Endothelial cell of umbilical vein (primary cell): Measurements from ENCODE around the gene STXBP2. TPM values are rescaled to one million over a fixed set of nuclear protein-coding genes. Genes with fewer than 3 reads are reported as not detected.

Source experiments
- BruUV-seq: library from RNA; stranded (reverse); fragments of 400-500 nt; replicated peaks from 2 replicates; lab custom pipeline; 2021; lab: Mats Ljungman, UMichigan
- CTCF ChIA-PET: fragments of 300-600, 350-600 bp; sonication (Branson Sonifier 250); formaldehyde crosslinking; loops from one replicate; lab custom pipeline; 2021; ENCODE audit warnings: antibody characterized with exemption, inconsistent platforms; lab: Charles Lee
- POLR2A ChIA-PET: fragments of 300-600, 350-600 bp; sonication (Branson Sonifier 250); formaldehyde crosslinking; loops from one replicate; lab custom pipeline; 2021; ENCODE audit warnings: antibody characterized with exemption, inconsistent platforms; lab: Charles Lee
- DNase-seq: peaks from one replicate; pipeline ENCODE4 v3.0.0-alpha.2; 2011; ENCODE audit warnings: low read depth, low spot score
- FAIRE-seq: peaks from 2 replicates; lab custom pipeline; 2011; peaks lifted over from hg19 to GRCh38; lab: Jason Lieb, UNC
- H2AFZ ChIP-seq: 2 replicates; pipeline ENCODE4 v1.6.0; 2012; ENCODE audit warnings: low read depth, low read length, control low read depth, inconsistent platforms
- H3K27ac ChIP-seq: 2 replicates; pipeline ENCODE4 v1.5.1; 2011; ENCODE audit warnings: low read depth, mild to moderate bottlenecking, control low read depth, low read length, moderate library complexity; ENCODE audit not compliant: insufficient read depth
- H3K27me3 ChIP-seq, 2 experiments: 2 replicates each; pipeline versions ENCODE4 v1.6.0 to v1.6.1; 2011; ENCODE audit warnings: low read length in 2 of 2, mixed read lengths in 1 of 2; ENCODE audit not compliant: control insufficient read depth in 2 of 2, insufficient read depth in 2 of 2
- H3K36me3 ChIP-seq, 2 experiments: 2 replicates in 1 of 2; 3 replicates in 1 of 2; pipeline ENCODE4 v1.5.1; 2011; ENCODE audit warnings: low read length in 2 of 2, mild to moderate bottlenecking in 1 of 2, moderate library complexity in 1 of 2; ENCODE audit not compliant: control insufficient read depth in 2 of 2, insufficient read depth in 2 of 2; ENCODE audit errors: extremely low read depth in 1 of 2
- H3K4me1 ChIP-seq: 3 replicates; pipeline ENCODE4 v1.5.1; 2011; ENCODE audit warnings: mild to moderate bottlenecking, low read length; ENCODE audit not compliant: control insufficient read depth, insufficient read depth; ENCODE audit errors: extremely low read depth
- H3K4me2 ChIP-seq: 2 replicates; pipeline ENCODE4 v1.6.1; 2011; ENCODE audit warnings: low read length, control low read depth, mixed read lengths; ENCODE audit not compliant: insufficient read depth
- H3K4me3 ChIP-seq, 3 experiments: fragments of 200-600 bp in 1 of 3; sonication (generic), shearing (Covaris generic) in 1 of 3; replicated peaks in 1 of 3; 2 replicates each; pipeline ENCODE4 v1.5.1; 2011 to 2016; ENCODE audit warnings: control low read depth in 3 of 3, low read length in 3 of 3, mild to moderate bottlenecking in 2 of 3, inconsistent platforms in 1 of 3, low read depth in 1 of 3, moderate library complexity in 1 of 3; ENCODE audit not compliant: insufficient read depth in 1 of 3
- H3K79me2 ChIP-seq: 2 replicates; pipeline ENCODE4 v1.6.0; 2012; ENCODE audit warnings: low read length, inconsistent platforms; ENCODE audit not compliant: control insufficient read depth, insufficient read depth
- H3K9ac ChIP-seq: replicated peaks from 2 replicates; pipeline ENCODE3; 2011; ENCODE audit warnings: low read length, control low read depth; ENCODE audit not compliant: insufficient read depth; ENCODE audit errors: extremely low read depth
- H3K9me1 ChIP-seq: replicated peaks from 3 replicates; pipeline ENCODE4 v1.6.0; 2011; ENCODE audit warnings: mild to moderate bottlenecking, low read length; ENCODE audit not compliant: control insufficient read depth, insufficient read depth; ENCODE audit errors: extremely low read depth
- H3K9me3 ChIP-seq: replicated peaks from 2 replicates; pipeline ENCODE4 v1.5.1; 2012; ENCODE audit warnings: low read length, inconsistent platforms; ENCODE audit not compliant: control insufficient read depth, insufficient read depth
- H4K20me1 ChIP-seq: replicated peaks from 2 replicates; pipeline ENCODE3; 2011; ENCODE audit warnings: mild to moderate bottlenecking, low read length; ENCODE audit not compliant: control insufficient read depth, insufficient read depth; ENCODE audit errors: extremely low read depth
- CTCF ChIP-seq, 2 donors: IDR thresholded peaks; 1 replicate in 1 of 2; 2 replicates in 1 of 2; pipeline ENCODE4 v1.5.1; 2011; ENCODE audit warnings: low read length in 2 of 2, mild to moderate bottlenecking in 2 of 2, moderate library complexity in 2 of 2, control low read depth in 1 of 2, inconsistent platforms in 1 of 2, low read depth in 1 of 2; ENCODE audit not compliant: insufficient read depth in 1 of 2; ENCODE audit errors: extremely low read depth in 1 of 2
- EZH2 ChIP-seq: IDR thresholded peaks from 2 replicates; pipeline ENCODE4 v1.6.1; 2012; ENCODE audit warnings: borderline replicate concordance, low read depth, mild to moderate bottlenecking, moderate library complexity, low read length, inconsistent platforms; ENCODE audit not compliant: severe bottlenecking
- FOS ChIP-seq: IDR thresholded peaks from 2 replicates; pipeline ENCODE4 v1.6.1; 2011; ENCODE audit warnings: mild to moderate bottlenecking, low read length, moderate library complexity, borderline replicate concordance; ENCODE audit not compliant: insufficient read depth
- GATA2 ChIP-seq: IDR thresholded peaks from 2 replicates; pipeline ENCODE4 v1.7.0; 2011; ENCODE audit warnings: low read depth, mild to moderate bottlenecking, moderate library complexity, mixed read lengths, low read length; ENCODE audit not compliant: insufficient read length, insufficient read depth
- JUN ChIP-seq: IDR thresholded peaks from 2 replicates; pipeline ENCODE4 v1.6.1; 2011; ENCODE audit warnings: borderline replicate concordance, low read depth; ENCODE audit not compliant: insufficient read length, insufficient read depth
- MAX ChIP-seq: IDR thresholded peaks from 2 replicates; pipeline ENCODE4 v1.6.1; 2011; ENCODE audit not compliant: insufficient read depth, insufficient read length
- MYC ChIP-seq: IDR thresholded peaks from one replicate; pipeline ENCODE4 v1.6.1; 2011; ENCODE audit warnings: mild to moderate bottlenecking, low read depth, low read length
- POLR2A ChIP-seq: IDR thresholded peaks from 2 replicates; pipeline ENCODE4 v1.6.1; 2012; ENCODE audit warnings: low read depth, mild to moderate bottlenecking, control low read depth, low read length
- POLR2AphosphoS5 ChIP-seq: IDR thresholded peaks from 2 replicates; pipeline ENCODE4 v1.6.1; 2012; ENCODE audit warnings: low read depth, mild to moderate bottlenecking, control low read depth, low read length, moderate library complexity; ENCODE audit not compliant: insufficient read depth
- dilution Hi-C: fragments of 300-500 bp; cut with MboI; formaldehyde crosslinking; loops from one replicate; pipeline ENCODE4 v1.15.0; 2019; ENCODE audit warnings: low sequenced_read_pairs; ENCODE audit not compliant: extremely low pct_ligation_motif_present
- intact Hi-C: fragments of 100-400 bp; cut with micrococcal nuclease; formaldehyde crosslinking; loops from one replicate; pipeline ENCODE4 v1.10.0; 2022
- polyA plus RNA-seq, 4 experiments: library from polyadenylated mRNA; depleted of rRNA in 3 of 4; stranded (reverse) in 3 of 4; unstranded in 1 of 4; fragments of >200 nt; gene quantifications; 2 replicates each; pipeline versions ENCODE4 v1.2.1 to v1.2.3, GENCODE V29; 2011 to 2012; ENCODE audit warnings: missing spikeins in 1 of 4
- total RNA-seq: library from RNA; stranded (reverse); gene quantifications from 2 replicates; pipeline ENCODE4 v1.2.3, GENCODE V29; 2021

Gene STXBP2
- total and polyA plus RNA-seq, 2 donors (not counting 3 experiments of a cell fraction or from before 2014, with no cell fraction given) = 70.0 to 105 TPM

GRCh38 chr19:7632340-7633203 lies 4.3 kb upstream of the STXBP2 start:
- POLR2A ChIA-PET = no interaction called here
- Histone ChIP-seq H3K4me3 (no peak overlapping the region), H3K79me2 (peaks cover 29% of the 10 kb centered on the region), H3K27me3 (no peaks in the 10 kb centered on the region), H3K9ac (no peak overlapping the region), H3K9me3 (no peaks in the 10 kb centered on the region), H3K4me2 (no peak overlapping the region), H3K4me1 (peaks cover 20% of the 10 kb centered on the region), H3K27ac (no peak overlapping the region), H2AFZ (no peak overlapping the region), H4K20me1 (no peaks in the 10 kb centered on the region), H3K9me1 (no peaks in the 10 kb centered on the region), H3K36me3 (peaks cover 0 to 4% of the 10 kb centered on the region in 2 experiments)
- TF ChIP-seq MAX (no peak), CTCF (IDR thresholded peaks at IDR 0.05; ENCODE audit: extremely low read depth in 1 of 2, insufficient read depth in 1 of 2, low read depth in 1 of 2, low read length in 2 of 2) (no peak), JUN (no peak), EZH2 (no peak), MYC (no peak), POLR2A (no peak), GATA2 (no peak), POLR2AphosphoS5 (no peak), FOS (no peak)
- DNase-seq (no peak), FAIRE-seq (no peak)
- BruUV-seq = no TSS peak
- dilution Hi-C loops = no loop called here
- intact Hi-C loops = no loop called here
- CTCF ChIA-PET = interaction anchor here (1.6 kb wide), 1 partner anchor 64 kb away, joined by 6 read pairs; no protein-coding TSS in a partner anchor
